GM12878 (cell line): ENCODE results near the gene UBE2L6. TPM values are rescaled to one million over a fixed set of nuclear protein-coding genes. Genes with fewer than 3 reads are reported as not detected.

Experiments used
- BACH1 ChIP-seq: fragments of 450-650 bp; IDR thresholded peaks from 2 replicates; pipeline ENCODE4 v1.6.1; 2017; ENCODE audit warnings: mild to moderate bottlenecking, borderline replicate concordance
- BMI1 ChIP-seq: fragments of 450-650 bp; IDR thresholded peaks from 2 replicates; pipeline ENCODE4 v1.6.1; 2016; ENCODE audit warnings: mild to moderate bottlenecking, moderate library complexity, borderline replicate concordance
- EED ChIP-seq: sonication (generic); IDR thresholded peaks from 2 replicates; pipeline ENCODE4 v1.6.1; 2016; ENCODE audit warnings: antibody characterized with exemption, low read depth
- EGR1 ChIP-seq, 2 experiments: IDR thresholded peaks; 1 replicate in 1 of 2; 2 replicates in 1 of 2; pipeline ENCODE4 v1.6.1; 2011 to 2012; ENCODE audit warnings: low read depth in 2 of 2, low read length in 2 of 2, borderline replicate concordance in 1 of 2, mild to moderate bottlenecking in 1 of 2, moderate library complexity in 1 of 2
- ETV6 ChIP-seq, 2 experiments: fragments of 450-650 bp in 1 of 2; IDR thresholded peaks in 1 of 2; conservative IDR thresholded peaks in 1 of 2; 2 replicates each; pipeline ENCODE4 v1.6.1; 2014; ENCODE audit warnings: antibody characterized with exemption in 1 of 2, borderline replicate concordance in 1 of 2, low read depth in 1 of 2, mild to moderate bottlenecking in 1 of 2, moderate library complexity in 1 of 2
- GABPA ChIP-seq: IDR thresholded peaks from 2 replicates; pipeline ENCODE4 v1.6.1; 2014; ENCODE audit warnings: antibody characterized with exemption, low read depth, mild to moderate bottlenecking, inconsistent platforms
- HDAC2 ChIP-seq: fragments of 200-600 bp; sonication (generic); IDR thresholded peaks from 2 replicates; pipeline ENCODE4 v1.6.1; 2017
- KDM1A ChIP-seq: fragments of 200-600 bp; sonication (generic); IDR thresholded peaks from 2 replicates; pipeline ENCODE4 v1.6.1; 2016; ENCODE audit warnings: borderline replicate concordance
- MXI1 ChIP-seq: fragments of 150-350 bp; IDR thresholded peaks from 2 replicates; pipeline ENCODE4 v1.6.1; 2011; ENCODE audit warnings: low read depth, mild to moderate bottlenecking, inconsistent platforms, low read length, improper control_type of control experiment
- NBN ChIP-seq: fragments of 450-650 bp; IDR thresholded peaks from 2 replicates; pipeline ENCODE4 v1.6.1; 2016
- NFYA ChIP-seq: IDR thresholded peaks from 2 replicates; pipeline ENCODE4 v1.6.1; 2011; ENCODE audit warnings: low read depth, mild to moderate bottlenecking, low read length, improper control_type of control experiment, borderline replicate concordance
- POLR2A ChIP-seq: IDR thresholded peaks from 2 replicates; pipeline ENCODE4 v1.6.1; 2011; ENCODE audit warnings: low read depth, mild to moderate bottlenecking, low read length
- RCOR1 ChIP-seq: conservative IDR thresholded peaks from 2 replicates; pipeline ENCODE4 v1.6.1; 2012; ENCODE audit warnings: low read depth, low read length, improper control_type of control experiment
- RELA ChIP-seq: fragments of 450-650 bp; IDR thresholded peaks from 2 replicates; pipeline ENCODE4 v1.8.0; 2014; ENCODE audit warnings: borderline replicate concordance; ENCODE audit not compliant: partially characterized antibody
- REST ChIP-seq: IDR thresholded peaks from 2 replicates; pipeline ENCODE4 v1.6.1; 2012; ENCODE audit warnings: mild to moderate bottlenecking, low read depth, low read length
- SMAD1 ChIP-seq: fragments of 450-650 bp; IDR thresholded peaks from 2 replicates; pipeline ENCODE4 v1.6.1; 2018; ENCODE audit warnings: mild to moderate bottlenecking, low read depth; ENCODE audit not compliant: partially characterized antibody
- SREBF1 ChIP-seq: IDR thresholded peaks from 2 replicates; pipeline ENCODE4 v1.6.1; 2012; ENCODE audit warnings: mild to moderate bottlenecking, low read length
- WRNIP1 ChIP-seq: IDR thresholded peaks from 2 replicates; pipeline ENCODE4 v1.6.1; 2011; ENCODE audit warnings: low read depth, low read length, improper control_type of control experiment, borderline replicate concordance
- ZNF207 ChIP-seq: fragments of 450-650 bp; IDR thresholded peaks from 2 replicates; pipeline ENCODE4 v1.6.1; 2014; ENCODE audit warnings: antibody characterized with exemption, mild to moderate bottlenecking, borderline replicate concordance
- polyA plus RNA-seq, 11 experiments: library from polyadenylated mRNA; depleted of rRNA in 4 of 11; unstranded in 6 of 11; stranded (reverse) in 5 of 11; fragments of >200 nt; fragmentation: Nextera tagmentation in 4 of 11; fragmentation: Illumina TruSeq in 1 of 11; extraction: Ambion mirVana in 4 of 11; extraction: Trizol in 1 of 11; gene quantifications; 1 replicate in 1 of 11; 2 replicates in 10 of 11; pipeline versions ENCODE4 v1.2.1 to v1.2.3, GENCODE V29; 2011 to 2016; ENCODE audit warnings: inconsistent platforms in 2 of 11, missing spikeins in 2 of 11, low read depth in 1 of 11
- total RNA-seq, 4 experiments: library from RNA; depleted of rRNA in 3 of 4; stranded (reverse); fragments of >200 nt in 3 of 4; fragmentation: Illumina TruSeq in 1 of 4; extraction: Trizol in 1 of 4; gene quantifications; 2 replicates each; pipeline versions ENCODE4 v1.2.1 to v1.2.3, GENCODE V29; 2013 to 2021
- TF ChIP-seq, protein P1 (sequence below): fragments of 450-650 bp; IDR thresholded peaks from 2 replicates; pipeline ENCODE4 v1.6.1; 2018; ENCODE audit warnings: mild to moderate bottlenecking, low read depth, moderate library complexity; ENCODE audit not compliant: partially characterized antibody
- TF ChIP-seq, protein P2 (sequence below): fragments of 150-350 bp; IDR thresholded peaks from 2 replicates; pipeline ENCODE4 v1.6.1; 2016; ENCODE audit warnings: low read depth, low read length

UBE2L6 gene
- total and polyA plus RNA-seq, 10 of the 15 experiments (the other 5 are each of a cell fraction or from before 2014, with no cell fraction given), result 114 to 295 (median 173) TPM

DNA sequence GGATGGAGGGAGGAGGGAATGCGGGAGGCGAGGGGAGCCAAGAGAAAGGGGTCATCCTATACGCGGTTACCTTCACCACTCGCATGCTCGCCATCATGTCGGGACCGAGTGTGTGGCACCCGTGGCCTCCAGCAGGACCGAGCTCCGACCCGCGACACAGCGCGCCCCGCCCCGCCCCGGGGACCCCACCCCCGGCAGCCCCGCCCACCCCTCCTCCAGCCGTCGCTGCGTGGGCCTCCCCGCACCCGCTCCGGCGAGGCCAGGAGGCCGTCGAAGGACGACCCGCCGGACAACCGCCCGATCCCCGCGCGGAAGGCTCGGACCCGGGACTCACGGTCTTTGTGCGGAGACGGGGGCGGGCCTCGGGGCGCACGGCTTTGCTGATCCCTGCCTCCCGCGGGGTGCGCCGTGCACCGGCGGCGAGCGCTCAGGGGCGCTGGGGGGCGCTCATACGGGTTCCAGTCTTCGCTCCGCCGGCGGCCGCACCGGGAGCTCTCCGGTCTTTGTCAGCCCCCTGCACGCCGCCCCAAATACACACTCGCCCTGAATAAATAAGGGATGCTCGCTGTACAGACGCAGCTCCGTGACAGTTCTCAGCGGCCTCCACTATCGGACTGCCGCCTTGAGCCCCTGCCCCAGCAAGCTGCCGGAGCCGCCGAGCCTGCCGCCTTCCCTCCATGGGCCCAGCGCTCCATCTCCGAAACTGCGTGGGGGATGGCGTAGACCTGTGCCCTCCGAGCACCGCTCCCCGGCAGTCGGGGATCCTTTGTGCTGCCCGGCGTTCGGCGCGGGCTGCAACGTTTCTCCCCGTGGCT, at the start of gene UBE2L6 (continued):
- TF ChIP-seq REST, result no peak
- TF ChIP-seq RCOR1, result 0 out of 2 replicates have a peak, but pooled peaks have one; percentile 56
- TF ChIP-seq ZNF207, result no peak
- no peak for TF ChIP-seq SREBF1
- TF ChIP-seq, protein P1, sequence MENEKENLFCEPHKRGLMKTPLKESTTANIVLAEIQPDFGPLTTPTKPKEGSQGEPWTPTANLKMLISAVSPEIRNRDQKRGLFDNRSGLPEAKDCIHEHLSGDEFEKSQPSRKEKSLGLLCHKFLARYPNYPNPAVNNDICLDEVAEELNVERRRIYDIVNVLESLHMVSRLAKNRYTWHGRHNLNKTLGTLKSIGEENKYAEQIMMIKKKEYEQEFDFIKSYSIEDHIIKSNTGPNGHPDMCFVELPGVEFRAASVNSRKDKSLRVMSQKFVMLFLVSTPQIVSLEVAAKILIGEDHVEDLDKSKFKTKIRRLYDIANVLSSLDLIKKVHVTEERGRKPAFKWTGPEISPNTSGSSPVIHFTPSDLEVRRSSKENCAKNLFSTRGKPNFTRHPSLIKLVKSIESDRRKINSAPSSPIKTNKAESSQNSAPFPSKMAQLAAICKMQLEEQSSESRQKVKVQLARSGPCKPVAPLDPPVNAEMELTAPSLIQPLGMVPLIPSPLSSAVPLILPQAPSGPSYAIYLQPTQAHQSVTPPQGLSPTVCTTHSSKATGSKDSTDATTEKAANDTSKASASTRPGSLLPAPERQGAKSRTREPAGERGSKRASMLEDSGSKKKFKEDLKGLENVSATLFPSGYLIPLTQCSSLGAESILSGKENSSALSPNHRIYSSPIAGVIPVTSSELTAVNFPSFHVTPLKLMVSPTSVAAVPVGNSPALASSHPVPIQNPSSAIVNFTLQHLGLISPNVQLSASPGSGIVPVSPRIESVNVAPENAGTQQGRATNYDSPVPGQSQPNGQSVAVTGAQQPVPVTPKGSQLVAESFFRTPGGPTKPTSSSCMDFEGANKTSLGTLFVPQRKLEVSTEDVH, result no peak
- TF ChIP-seq EGR1 (IDR thresholded peaks at IDR 0.05; ENCODE audit: borderline replicate concordance in 1 of 2, low read depth in 2 of 2, low read length in 2 of 2), result peak in 1 of 2 experiments; percentile 56; a peak in 1 of 3 replicates
- TF ChIP-seq SMAD1, result no peak
- TF ChIP-seq POLR2A, result peak; percentile 59
- TF ChIP-seq BMI1, result no peak
- no peak for TF ChIP-seq BACH1
- TF ChIP-seq EED, result no peak
- TF ChIP-seq GABPA, result no peak
- TF ChIP-seq, protein P2, sequence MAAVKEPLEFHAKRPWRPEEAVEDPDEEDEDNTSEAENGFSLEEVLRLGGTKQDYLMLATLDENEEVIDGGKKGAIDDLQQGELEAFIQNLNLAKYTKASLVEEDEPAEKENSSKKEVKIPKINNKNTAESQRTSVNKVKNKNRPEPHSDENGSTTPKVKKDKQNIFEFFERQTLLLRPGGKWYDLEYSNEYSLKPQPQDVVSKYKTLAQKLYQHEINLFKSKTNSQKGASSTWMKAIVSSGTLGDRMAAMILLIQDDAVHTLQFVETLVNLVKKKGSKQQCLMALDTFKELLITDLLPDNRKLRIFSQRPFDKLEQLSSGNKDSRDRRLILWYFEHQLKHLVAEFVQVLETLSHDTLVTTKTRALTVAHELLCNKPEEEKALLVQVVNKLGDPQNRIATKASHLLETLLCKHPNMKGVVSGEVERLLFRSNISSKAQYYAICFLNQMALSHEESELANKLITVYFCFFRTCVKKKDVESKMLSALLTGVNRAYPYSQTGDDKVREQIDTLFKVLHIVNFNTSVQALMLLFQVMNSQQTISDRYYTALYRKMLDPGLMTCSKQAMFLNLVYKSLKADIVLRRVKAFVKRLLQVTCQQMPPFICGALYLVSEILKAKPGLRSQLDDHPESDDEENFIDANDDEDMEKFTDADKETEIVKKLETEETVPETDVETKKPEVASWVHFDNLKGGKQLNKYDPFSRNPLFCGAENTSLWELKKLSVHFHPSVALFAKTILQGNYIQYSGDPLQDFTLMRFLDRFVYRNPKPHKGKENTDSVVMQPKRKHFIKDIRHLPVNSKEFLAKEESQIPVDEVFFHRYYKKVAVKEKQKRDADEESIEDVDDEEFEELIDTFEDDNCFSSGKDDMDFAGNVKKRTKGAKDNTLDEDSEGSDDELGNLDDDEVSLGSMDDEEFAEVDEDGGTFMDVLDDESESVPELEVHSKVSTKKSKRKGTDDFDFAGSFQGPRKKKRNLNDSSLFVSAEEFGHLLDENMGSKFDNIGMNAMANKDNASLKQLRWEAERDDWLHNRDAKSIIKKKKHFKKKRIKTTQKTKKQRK, result no peak
- TF ChIP-seq HDAC2, result 0 out of 2 replicates have a peak, but pooled peaks have one; percentile 60
- peak; percentile 49; the same call in 1 of the 2 replicates for TF ChIP-seq NBN
- no peak for TF ChIP-seq ETV6 (conservative IDR thresholded peaks at IDR 0.05 in 1 of 2, IDR thresholded peaks at IDR 0.05 in 1 of 2; ENCODE audit: borderline replicate concordance in 1 of 2, low read depth in 1 of 2)
- no peak for TF ChIP-seq RELA
- no peak for TF ChIP-seq MXI1
- no peak for TF ChIP-seq WRNIP1
- TF ChIP-seq NFYA, result no peak
- TF ChIP-seq KDM1A, result no peak
